GM18909 (cell line): ENCODE measurements around the gene STEAP1.
"Not testable (repeated sequence)": the region's sequence is repeated elsewhere in the genome, so short reads cannot be mapped to it uniquely, and the experiment has no call there.

Source experiments
- ATAC-seq: cut with Tn5 transposase; IDR thresholded peaks from one replicate; pipeline ENCODE4 v1.9.1; 2021; ENCODE audit warnings: mild to moderate bottlenecking; ENCODE audit not compliant: unreplicated experiment, poor library complexity

STEAP1 gene

GRCh38 chr7:90172624-90173023, 18.4 kb downstream of the STEAP1 start:
- ATAC-seq: no peak

DNA sequence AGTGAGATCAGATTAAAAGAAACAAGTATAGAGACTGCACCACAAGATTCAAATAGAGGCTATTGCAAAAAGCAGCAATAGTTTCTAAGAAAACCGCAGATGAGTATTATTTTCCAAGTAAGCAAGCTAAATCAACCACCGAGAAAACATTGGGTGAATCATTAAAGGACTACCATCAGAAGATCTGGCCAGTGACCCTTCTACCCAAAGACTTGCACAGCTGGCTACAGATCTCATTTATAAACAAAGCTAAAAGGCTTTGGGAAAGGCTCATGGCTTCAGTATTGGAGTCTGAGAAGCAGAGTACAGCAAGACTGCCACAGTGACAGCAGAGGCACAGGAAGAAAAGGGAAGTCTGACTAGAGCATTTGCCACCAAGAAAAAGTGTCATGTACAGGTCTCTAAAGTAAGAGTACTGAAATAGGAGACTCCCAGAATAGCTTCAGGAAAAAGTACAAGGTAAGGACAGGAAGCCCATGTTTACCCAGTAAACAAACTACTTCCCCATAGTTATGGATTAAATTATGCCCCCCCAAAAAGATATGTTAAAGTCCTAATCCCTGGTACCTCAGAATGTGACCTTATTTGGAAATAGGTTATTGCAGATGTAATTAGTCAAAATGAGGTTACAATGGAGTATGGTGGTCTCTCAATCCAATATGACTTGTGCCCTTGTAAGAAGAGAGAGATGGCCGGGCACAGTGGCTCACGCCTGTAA, 19.0 kb downstream of the STEAP1 start:
- peak; percentile 98 for ATAC-seq

DNA sequence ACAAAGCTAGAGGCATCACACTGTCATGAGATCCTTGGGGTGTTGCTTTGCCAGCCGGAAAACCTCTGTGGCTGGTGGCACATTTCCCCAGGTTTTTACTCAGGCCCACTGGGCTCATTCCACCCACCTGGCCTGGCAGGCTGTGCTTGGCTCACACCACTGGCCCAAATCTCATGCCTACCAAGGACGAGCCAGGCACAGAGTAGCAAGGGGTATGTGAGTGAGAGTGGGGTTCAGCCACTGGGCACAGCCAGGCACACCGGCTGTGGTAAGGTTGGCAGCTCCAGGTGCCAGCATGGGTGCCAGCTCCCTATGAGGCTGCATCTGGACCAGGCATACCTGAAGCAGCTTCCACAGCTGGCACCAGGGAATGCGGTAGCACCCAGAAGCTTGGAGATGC, 21.4 kb downstream of the STEAP1 start:
- ATAC-seq: no peak

DNA sequence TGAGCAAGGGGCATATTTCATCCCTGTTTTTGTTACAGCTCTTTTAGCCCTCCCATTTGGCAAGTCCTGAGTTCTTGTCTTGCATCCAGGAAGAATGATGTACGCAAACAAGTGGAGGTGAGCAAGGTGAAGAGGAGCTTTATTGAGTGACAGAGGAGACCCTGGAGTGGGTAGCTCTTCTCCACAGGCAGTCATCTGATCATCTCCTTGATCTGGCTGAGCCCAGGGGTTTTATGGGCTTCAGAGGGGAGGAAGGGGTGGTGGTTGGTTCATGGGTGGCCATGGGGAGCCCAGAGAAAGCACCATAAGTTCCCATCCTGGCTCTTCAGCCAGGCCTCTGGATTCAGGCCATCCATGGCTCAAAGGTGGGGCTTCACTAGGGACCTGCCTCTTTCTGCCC, 21.9 kb downstream of the STEAP1 start:
- no peak for ATAC-seq

DNA sequence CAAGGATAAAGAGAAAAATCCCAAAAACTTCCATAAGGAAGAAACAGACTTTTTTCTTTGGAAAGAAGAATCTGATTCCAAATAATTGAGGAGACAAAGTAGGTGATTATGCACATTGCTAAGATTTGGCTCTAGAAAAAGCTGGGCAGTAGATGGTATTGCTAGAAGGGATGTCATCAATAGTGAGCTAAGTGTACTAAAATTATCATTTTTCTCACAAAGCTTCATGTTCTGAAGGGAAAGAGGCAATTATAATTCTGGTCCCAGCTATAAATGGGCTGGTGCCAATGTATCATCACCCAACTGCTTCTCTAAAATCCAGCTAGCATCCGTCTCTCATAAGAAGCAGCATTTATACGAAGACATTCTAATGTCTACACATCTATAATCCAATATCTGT, 23.9 kb downstream of the STEAP1 start:
- no peak for ATAC-seq

GRCh38 chr7:90178679-90179278, 24.5 kb downstream of the STEAP1 start:
- peak; percentile 98 for ATAC-seq

GRCh38 chr7:90180011-90180585, 25.8 kb downstream of the STEAP1 start:
- ATAC-seq: no peak

GRCh38 chr7:90180649-90181048, 26.4 kb downstream of the STEAP1 start:
- no peak for ATAC-seq

DNA sequence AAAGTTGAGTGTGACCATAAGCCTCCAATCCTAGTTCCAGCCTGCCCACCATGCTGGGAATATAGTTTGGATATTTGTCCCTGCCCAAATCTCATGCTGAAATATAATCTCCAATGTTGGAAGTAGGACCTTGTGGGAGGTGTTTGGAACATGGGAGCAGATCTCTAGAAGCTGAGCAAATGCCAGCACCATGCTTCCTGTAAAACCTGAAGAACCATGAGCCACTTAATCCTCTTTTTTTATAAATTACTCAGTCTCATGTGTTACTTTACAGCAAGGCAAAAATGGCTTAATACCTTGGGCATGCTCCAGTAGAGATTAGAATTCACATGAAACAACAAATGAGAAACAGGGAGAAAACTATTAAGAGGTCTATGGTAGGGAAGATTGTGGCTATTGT, 27.2 kb downstream of the STEAP1 start:
- ATAC-seq: no peak

DNA sequence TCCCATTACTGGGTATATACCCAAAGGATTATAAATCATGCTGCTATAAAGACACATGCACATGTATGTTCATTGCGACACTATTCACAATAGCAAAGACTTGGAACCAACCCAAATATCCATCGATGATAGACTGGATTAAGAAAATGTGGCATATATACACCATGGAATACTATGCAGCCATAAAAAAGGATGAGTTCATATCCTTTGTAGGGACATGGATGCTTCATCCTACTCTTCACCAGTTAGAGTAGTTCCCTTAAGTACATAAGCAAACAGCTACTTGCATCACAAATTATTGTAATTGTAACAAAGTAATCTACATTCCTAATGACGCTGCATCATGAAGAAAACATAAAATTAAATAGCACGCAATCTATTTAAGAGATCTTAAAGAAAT, 32.0 kb downstream of the STEAP1 start:
- not testable (repeated sequence) for ATAC-seq

- ATAC-seq: peak; percentile 24
These were observed 33.3 kb downstream of the STEAP1 start for GRCh38 chr7:90187507-90188050.

DNA sequence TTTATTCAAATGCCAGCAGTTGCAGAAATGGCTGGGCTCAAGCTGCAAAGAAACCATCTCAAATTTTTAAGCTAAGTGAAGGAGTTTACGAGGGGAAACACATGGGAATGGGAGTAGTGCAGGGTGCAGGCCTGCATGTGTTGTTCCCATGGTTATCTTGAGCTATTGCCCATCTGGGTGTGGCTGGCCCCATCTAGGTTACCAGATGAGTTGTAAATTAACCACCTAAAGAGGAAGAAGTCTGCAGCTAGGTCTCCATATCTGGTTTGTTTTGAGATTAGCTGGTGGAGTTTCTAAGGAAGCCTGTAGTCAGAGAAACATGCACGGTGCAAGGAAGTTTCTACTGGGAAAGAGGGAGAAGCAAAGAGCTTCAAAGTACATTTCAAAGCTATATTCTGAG, 34.0 kb downstream of the STEAP1 start:
- ATAC-seq: peak; percentile 98

GRCh38 chr7:90190995-90191394, 36.7 kb downstream of the STEAP1 start:
- ATAC-seq: no peak

DNA sequence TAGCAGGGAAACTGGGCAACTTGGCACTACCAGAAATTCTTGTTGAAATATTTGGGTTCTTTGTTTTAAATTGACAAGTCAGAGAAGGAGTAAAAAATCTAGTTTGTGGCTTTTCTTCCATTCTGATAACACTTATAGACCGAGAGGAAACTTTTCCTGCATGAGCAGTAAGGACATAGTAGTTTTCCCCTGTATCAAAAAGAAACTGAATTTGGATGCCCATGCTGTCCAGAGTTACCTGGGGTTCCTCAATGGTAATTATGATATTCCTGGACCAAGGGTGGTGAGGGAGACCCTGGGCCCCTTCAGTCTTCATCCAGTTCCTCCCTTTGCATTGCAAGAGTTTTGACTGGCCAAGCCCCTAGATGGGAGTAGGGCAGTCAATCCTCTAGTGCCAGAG, 37.4 kb downstream of the STEAP1 start:
- no peak for ATAC-seq

GRCh38 chr7:90192876-90193750, 38.8 kb downstream of the STEAP1 start:
- no peak for ATAC-seq

- ATAC-seq: no peak
These were observed 40.9 kb downstream of the STEAP1 start for GRCh38 chr7:90194911-90195809.

DNA sequence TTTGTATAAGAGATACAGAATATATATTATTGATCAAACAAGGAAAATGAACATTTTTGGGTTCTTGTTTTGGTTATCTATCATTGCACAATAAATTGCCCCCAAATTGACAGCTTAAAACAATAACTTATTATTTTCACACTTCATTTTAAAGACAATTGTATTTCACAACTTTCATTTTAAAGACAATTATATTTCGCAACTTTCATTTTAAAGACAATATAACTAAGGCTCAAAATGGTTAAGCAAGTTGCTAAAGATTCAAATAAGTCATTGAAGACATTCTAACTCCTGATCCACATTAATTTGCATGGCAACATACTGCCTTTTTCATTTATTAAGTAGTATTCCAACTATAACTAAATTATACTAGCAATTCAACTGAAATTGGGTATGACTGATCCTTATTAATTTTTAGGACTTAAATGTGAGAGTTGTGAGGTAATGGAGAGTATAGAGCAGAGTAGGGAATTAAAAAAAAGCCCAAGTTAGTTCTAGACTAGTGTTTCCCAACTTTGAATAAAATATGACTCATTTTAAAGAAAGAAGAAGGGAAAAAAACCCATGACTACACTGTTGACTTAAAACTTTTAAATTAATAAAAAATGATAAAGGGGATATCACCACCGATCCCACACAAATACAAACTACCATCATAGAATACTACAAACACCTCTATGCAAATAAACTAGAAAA, 47.4 kb downstream of the STEAP1 start:
- no peak for ATAC-seq

DNA sequence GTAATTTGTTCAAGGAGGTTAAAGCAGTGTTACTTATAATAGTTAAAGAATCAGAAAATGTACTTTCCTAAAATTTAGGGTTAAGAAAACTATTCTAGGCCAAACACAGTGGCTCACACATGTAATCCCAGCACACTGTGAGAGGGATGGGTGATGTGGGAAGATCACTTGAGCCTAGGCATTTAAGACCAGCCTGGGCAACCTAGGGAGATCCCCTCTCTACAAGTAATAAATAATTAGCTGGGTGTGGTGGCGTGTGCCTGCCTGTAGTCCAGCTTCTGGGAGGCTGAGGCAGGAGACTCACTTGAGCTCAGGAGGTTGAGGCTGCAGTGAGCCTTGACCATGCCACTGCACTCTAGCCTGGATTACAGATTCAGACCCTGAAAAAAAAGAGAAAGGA, 53.7 kb downstream of the STEAP1 start:
- no peak for ATAC-seq

DNA sequence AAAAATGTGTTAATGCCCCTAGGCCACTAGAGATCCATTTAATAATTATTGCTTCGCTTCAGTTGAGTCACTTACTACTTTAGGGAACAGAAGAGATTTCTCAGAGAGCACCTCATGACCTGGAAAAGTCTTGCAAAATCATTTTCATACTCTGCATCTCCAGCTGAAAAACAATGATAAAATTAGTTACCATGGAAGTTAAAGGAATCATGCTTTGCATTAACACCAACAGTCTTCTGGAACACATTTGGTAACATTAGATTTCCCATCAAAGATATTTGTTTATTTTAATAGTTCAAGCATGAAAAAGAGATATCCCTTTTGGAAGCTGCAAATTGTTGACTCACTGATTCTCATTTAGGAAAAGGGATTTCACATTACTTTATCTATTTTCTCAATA, 55.5 kb downstream of the STEAP1 start:
- ATAC-seq: no peak
